CD14-positive monocyte (primary cell): ENCODE measurements around the gene P3H3. TPM values are rescaled to one million over a fixed set of nuclear protein-coding genes. Genes with fewer than 3 reads are reported as not detected.
"Not testable (repeated sequence)": the region's sequence is repeated elsewhere in the genome, so short reads cannot be mapped to it uniquely, and the experiment has no call there.

ENCODE experiments used
- DNase-seq, 3 donors: peaks; one replicate each; pipeline ENCODE4 v3.0.0-alpha.2; 2011 to 2022
- H2AFZ ChIP-seq: 2 replicates; pipeline ENCODE4 v1.6.0; 2012; ENCODE audit warnings: mild to moderate bottlenecking, low read depth, low read length, inconsistent platforms; ENCODE audit not compliant: insufficient read depth, poor library complexity, severe bottlenecking
- H3K27ac ChIP-seq, 2 donors: 1 replicate in 1 of 2; 2 replicates in 1 of 2; pipeline ENCODE4 v1.5.1; 2012 to 2013; ENCODE audit warnings: low read length in 2 of 2, control low read depth in 1 of 2, inconsistent platforms in 1 of 2, low read depth in 1 of 2, mild to moderate bottlenecking in 1 of 2
- H3K27me3 ChIP-seq, 2 donors: one replicate each; pipeline versions ENCODE4 v1.6.0 to v1.6.1; 2011 to 2013; ENCODE audit warnings: low read length in 2 of 2; ENCODE audit not compliant: control insufficient read depth in 2 of 2, insufficient read depth in 2 of 2
- H3K36me3 ChIP-seq, 2 donors: replicated peaks in 1 of 2; 1 replicate in 1 of 2; 2 replicates in 1 of 2; pipeline versions ENCODE4 v1.5.1 to v1.6.1; 2012 to 2013; ENCODE audit warnings: low read length in 2 of 2, control low read depth in 1 of 2, inconsistent platforms in 1 of 2, mild to moderate bottlenecking in 1 of 2; ENCODE audit not compliant: insufficient read depth in 2 of 2, control insufficient read depth in 1 of 2
- H3K4me1 ChIP-seq, 2 donors: 1 replicate in 1 of 2; 2 replicates in 1 of 2; pipeline versions ENCODE4 v1.5.1 to v1.6.1; 2012 to 2013; ENCODE audit warnings: low read length in 2 of 2, control low read depth in 1 of 2, inconsistent platforms in 1 of 2, mild to moderate bottlenecking in 1 of 2, moderate library complexity in 1 of 2; ENCODE audit not compliant: insufficient read depth in 2 of 2, control insufficient read depth in 1 of 2
- H3K4me2 ChIP-seq: replicated peaks from 2 replicates; pipeline ENCODE3; 2012; ENCODE audit warnings: low read length, moderate library complexity, mild to moderate bottlenecking; ENCODE audit not compliant: poor library complexity, severe bottlenecking; ENCODE audit errors: extremely low read depth
- H3K4me3 ChIP-seq, 3 experiments: fragments of 200-600 bp in 1 of 3; sonication (generic) in 1 of 3; replicated peaks in 1 of 3; 1 replicate in 2 of 3; 2 replicates in 1 of 3; pipeline ENCODE4 v1.5.1; 2011 to 2013; ENCODE audit warnings: low read length in 3 of 3, mild to moderate bottlenecking in 3 of 3, control low read depth in 2 of 3, low read depth in 2 of 3, inconsistent platforms in 1 of 3, moderate library complexity in 1 of 3
- H3K79me2 ChIP-seq: 2 replicates; pipeline ENCODE4 v1.6.0; 2012; ENCODE audit warnings: mild to moderate bottlenecking, control low read depth, inconsistent platforms, low read length, moderate library complexity; ENCODE audit not compliant: insufficient read depth
- H3K9ac ChIP-seq: 2 replicates; pipeline ENCODE4 v1.6.0; 2017; ENCODE audit warnings: low read length, mild to moderate bottlenecking; ENCODE audit not compliant: insufficient read depth, poor library complexity, severe bottlenecking
- H3K9me3 ChIP-seq, 2 donors: replicated peaks in 1 of 2; 1 replicate in 1 of 2; 2 replicates in 1 of 2; pipeline versions ENCODE4 v1.5.1 to v1.6.1; 2012 to 2013; ENCODE audit warnings: low read length in 2 of 2, control low read depth in 1 of 2; ENCODE audit not compliant: control insufficient read depth in 1 of 2, insufficient read depth in 1 of 2
- H4K20me1 ChIP-seq: 2 replicates; pipeline ENCODE4 v1.6.0; 2012; ENCODE audit warnings: mild to moderate bottlenecking, low read length, control low read depth, moderate library complexity; ENCODE audit not compliant: insufficient read depth
- H3K27ac Mint-ChIP-seq, 7 donors: one replicate each; pipeline ENCODE4 v1.8.0; 2020; ENCODE audit warnings: mild to moderate bottlenecking in 7 of 7, mixed read lengths in 7 of 7, moderate library complexity in 6 of 7, inconsistent platforms in 2 of 7
- H3K27me3 Mint-ChIP-seq, 3 donors: one replicate each; pipeline ENCODE4 v1.8.0; 2021 to 2022; ENCODE audit warnings: low read depth in 3 of 3, mild to moderate bottlenecking in 3 of 3, mixed read lengths in 3 of 3, moderate library complexity in 3 of 3, inconsistent platforms in 1 of 3
- H3K36me3 Mint-ChIP-seq, 2 donors: one replicate each; pipeline ENCODE4 v1.8.0; 2020; ENCODE audit warnings: mixed read lengths in 2 of 2, inconsistent platforms in 1 of 2, mild to moderate bottlenecking in 1 of 2
- H3K4me1 Mint-ChIP-seq: one replicate; pipeline ENCODE4 v1.8.0; 2020; ENCODE audit warnings: mild to moderate bottlenecking, mixed read lengths
- H3K4me3 Mint-ChIP-seq, 2 donors: one replicate each; pipeline ENCODE4 v1.8.0; 2020; ENCODE audit warnings: mild to moderate bottlenecking in 2 of 2, mixed read lengths in 2 of 2, moderate library complexity in 1 of 2
- H3K9me3 Mint-ChIP-seq, 7 donors: one replicate each; pipeline ENCODE4 v1.8.0; 2020 to 2022; ENCODE audit warnings: mixed read lengths in 7 of 7, mild to moderate bottlenecking in 6 of 7, moderate library complexity in 6 of 7, inconsistent platforms in 2 of 7
- CTCF ChIP-seq: fragments of 200-600 bp; IDR thresholded peaks from one replicate; pipeline ENCODE4 v1.8.0; 2022; ENCODE audit warnings: antibody characterized with exemption, mild to moderate bottlenecking
- WGBS: methylation state at CpG from one replicate; pipeline ENCODE4 v1.1.5; 2013; ENCODE audit warnings: missing lambda C conversion rate; ENCODE audit not compliant: insufficient coverage; 5-methylcytosine and 5-hydroxymethylcytosine counted together
- intact Hi-C, 2 donors: fragments of 100-400 bp; cut with micrococcal nuclease; formaldehyde crosslinking; loops; one replicate each; pipeline versions ENCODE4 v1.15.0 to v1.15.1; 2023
- polyA plus RNA-seq, 3 donors: library from polyadenylated mRNA; depleted of rRNA in 1 of 3; unstranded in 2 of 3; stranded (reverse) in 1 of 3; fragments of 300-500 nt in 2 of 3; fragments of >200 nt in 1 of 3; fragmentation: Illumina TruSeq in 2 of 3; gene quantifications; 1 replicate in 2 of 3; 2 replicates in 1 of 3; pipeline ENCODE4 v1.2.3, GENCODE V29; 2012 to 2021

P3H3 gene
- polyA plus RNA-seq, 3 donors: 0.56 TPM; not detected in 2

DNA sequence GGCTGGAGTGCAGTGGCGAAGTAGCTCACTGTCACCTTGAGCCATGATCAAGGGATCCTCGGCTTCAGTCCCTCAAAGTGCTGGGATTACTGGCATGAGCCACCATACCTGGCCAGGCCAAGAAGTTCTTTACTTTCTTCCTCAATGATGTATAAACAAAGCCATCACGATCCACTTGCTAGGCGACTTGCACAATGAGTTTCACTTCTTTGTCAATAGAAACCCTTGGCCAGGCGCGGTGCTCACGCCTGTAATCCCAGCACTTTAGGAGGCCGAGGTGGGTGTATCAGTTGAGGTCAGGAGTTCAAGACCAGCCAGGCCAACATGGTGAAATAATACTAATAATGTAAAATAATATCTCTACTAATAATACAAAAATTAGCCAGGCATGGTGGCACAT, 59.3 kb downstream of the P3H3 start:
- H3K79me2 ChIP-seq: peaks cover 4% of the 10 kb centered on the region
- H3K27me3 ChIP-seq: no peaks in the 10 kb centered on the region
- no peak overlapping the region for H3K9ac ChIP-seq
- Mint-ChIP-seq H3K27ac (peak overlapping the region; percentile 74 to 91 (median 85)), H3K36me3 (peaks cover 21 to 27% of the 10 kb centered on the region in 2 donors), H3K9me3 (no peaks in the 10 kb centered on the region), H3K27me3 (peaks cover 0 to 1% (median 1%) of the 10 kb centered on the region in 3 donors), H3K4me1 (peaks cover 45% of the 10 kb centered on the region), H3K4me3 (no peak overlapping the region)
- no peak overlapping the region for H3K4me3 ChIP-seq
- no peaks in the 10 kb centered on the region for H3K9me3 ChIP-seq
- 60% methylated on average over 1 of the region's 8 CpGs for WGBS
- peak; percentile 44 to 65 (median 65) for DNase-seq
- H3K27ac ChIP-seq: peak overlapping the region; percentile 34 to 44
- peaks cover 40 to 48% of the 10 kb centered on the region in 2 donors for H3K4me1 ChIP-seq
- no peak overlapping the region for H2AFZ ChIP-seq
- no peak for TF ChIP-seq CTCF
- H4K20me1 ChIP-seq: no peaks in the 10 kb centered on the region
- H3K4me2 ChIP-seq: no peak overlapping the region
- intact Hi-C loops: no loop called here
- H3K36me3 ChIP-seq: peaks cover 13 to 30% of the 10 kb centered on the region in 2 donors

DNA sequence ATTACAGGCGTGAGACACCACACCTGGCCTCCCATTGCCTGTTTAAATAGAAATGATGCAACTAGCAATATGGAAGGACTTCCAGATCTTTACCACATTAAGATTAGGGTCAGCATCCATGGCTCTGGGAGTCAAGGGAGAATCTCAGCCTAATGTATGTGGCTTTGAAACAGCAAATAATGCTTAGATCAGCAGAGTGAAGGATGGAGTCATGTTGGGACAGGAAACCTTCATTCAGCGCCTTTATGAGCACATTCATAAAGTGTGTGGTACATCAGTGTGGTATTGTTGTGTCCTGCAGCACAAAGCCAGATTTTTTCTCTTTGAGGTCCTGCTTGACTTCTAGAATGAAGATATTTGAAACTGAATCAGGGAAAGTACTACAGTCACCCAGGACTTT, 60.2 kb downstream of the P3H3 start:
- TF ChIP-seq CTCF: no peak
- Histone ChIP-seq H3K9ac (no peak overlapping the region), H2AFZ (no peak overlapping the region), H3K79me2 (peaks cover 4% of the 10 kb centered on the region), H4K20me1 (no peaks in the 10 kb centered on the region), H3K27ac (no peak overlapping the region), H3K27me3 (no peaks in the 10 kb centered on the region), H3K36me3 (peaks cover 13 to 22% of the 10 kb centered on the region in 2 donors), H3K4me2 (no peak overlapping the region), H3K9me3 (no peaks in the 10 kb centered on the region), H3K4me3 (no peak overlapping the region), H3K4me1 (peaks cover 40 to 48% of the 10 kb centered on the region in 2 donors)
- Mint-ChIP-seq H3K4me3 (no peak overlapping the region), H3K27me3 (peaks cover 0 to 1% (median 1%) of the 10 kb centered on the region in 3 donors), H3K4me1 (peaks cover 45% of the 10 kb centered on the region), H3K36me3 (peaks cover 18% of the 10 kb centered on the region in 2 donors), H3K27ac (peak overlapping the region in 1 of 7 donors; percentile 28), H3K9me3 (no peaks in the 10 kb centered on the region)
- 100% methylated on average over 1 of the region's 2 CpGs for WGBS
- no peak for DNase-seq
- intact Hi-C loops: no loop called here

DNA sequence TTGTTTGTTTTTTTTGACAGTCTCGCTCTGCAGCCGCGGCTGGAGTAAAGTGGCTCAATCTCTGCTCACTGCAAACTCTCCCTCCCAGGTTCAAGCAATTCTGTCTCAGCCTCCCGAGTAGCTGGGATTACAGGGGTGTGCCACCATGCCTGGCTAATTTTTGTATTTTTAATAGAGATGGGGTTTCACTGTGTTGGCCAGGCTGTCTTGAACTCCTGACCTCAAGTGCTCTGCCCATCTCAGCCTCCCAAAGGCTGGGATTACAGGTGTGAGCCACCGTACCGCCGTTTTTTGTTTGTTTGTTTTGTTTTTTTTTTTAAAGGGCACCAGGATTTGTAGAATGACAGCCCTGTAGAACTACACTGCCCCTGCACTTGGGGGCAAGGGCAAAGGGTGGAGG, 60.6 kb downstream of the P3H3 start:
- H3K27ac ChIP-seq, H3K9me3 Mint-ChIP-seq, H3K4me3 ChIP-seq, H3K4me2 ChIP-seq, H3K9me3 ChIP-seq, H3K9ac ChIP-seq, H3K27ac Mint-ChIP-seq, DNase-seq, H3K27me3 ChIP-seq, H4K20me1 ChIP-seq, intact Hi-C loops, H3K27me3 Mint-ChIP-seq, H2AFZ ChIP-seq, H3K79me2 ChIP-seq, H3K4me3 Mint-ChIP-seq: not testable (repeated sequence)
- WGBS: no CpG with 5 or more reads among the region's 7 CpGs
- Mint-ChIP-seq H3K36me3 (peaks cover 14 to 15% of the 10 kb centered on the region in 2 donors), H3K4me1 (peaks cover 46% of the 10 kb centered on the region)
- Histone ChIP-seq H3K4me1 (peaks cover 41 to 51% of the 10 kb centered on the region in 2 donors), H3K36me3 (peaks cover 10 to 17% of the 10 kb centered on the region in 2 donors)
